ENCODE results near the gene ZC3H11A.
"Not testable (repeated sequence)": the region's sequence is repeated elsewhere in the genome, so short reads cannot be mapped to it uniquely, and the experiment has no call there.

ZC3H11A gene

DNA sequence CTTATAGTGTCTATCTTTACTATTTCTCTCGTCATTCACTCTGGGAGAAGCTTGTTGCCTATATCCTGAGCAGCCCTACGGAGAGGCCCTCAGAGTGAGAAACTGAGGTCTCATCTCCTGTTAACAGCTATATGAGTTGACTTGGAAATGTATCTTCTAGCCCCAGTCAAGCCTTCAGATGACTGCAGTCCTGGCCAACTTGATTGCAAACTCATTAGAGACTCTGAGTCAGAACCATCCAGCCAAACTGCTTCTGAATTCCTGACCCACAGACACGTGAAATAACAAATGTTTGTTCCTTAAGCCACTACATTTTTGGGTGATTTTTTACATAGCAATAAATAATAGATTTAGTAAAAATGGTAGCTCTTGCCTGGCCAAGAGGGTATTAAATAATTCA lies 3.9 kb upstream of the ZC3H11A start:
- DNase-seq (ENCODE audit: low read depth), result no peak
- no peak for TF ChIP-seq CTCF (conservative IDR thresholded peaks at IDR 0.05; ENCODE audit: low read depth, low read length)
- no peak overlapping the region for H3K4me3 ChIP-seq (ENCODE audit: low read length)

DNA sequence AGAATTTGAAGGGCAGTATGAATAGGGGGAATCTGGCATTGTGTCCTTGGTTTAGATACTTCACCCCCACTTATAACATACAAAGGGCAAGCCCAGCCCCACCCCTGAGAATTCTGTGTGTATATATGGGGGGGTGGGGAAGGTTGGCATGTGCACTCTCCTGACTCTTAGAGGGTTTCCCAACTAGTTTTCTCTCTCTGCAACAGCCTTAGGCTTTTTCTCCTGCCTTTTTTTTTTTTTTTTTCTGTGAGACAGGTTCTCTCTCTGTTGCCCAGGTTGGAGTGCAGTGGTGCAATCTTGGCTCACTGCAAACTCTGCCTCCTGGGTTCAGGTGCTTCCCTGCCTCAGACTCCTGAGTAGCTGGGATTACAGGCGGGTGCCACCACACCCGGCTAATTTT lies 2.9 kb upstream of the ZC3H11A start:
- TF ChIP-seq CTCF (conservative IDR thresholded peaks at IDR 0.05; ENCODE audit: low read depth, low read length), result no peak
- no peak for DNase-seq (ENCODE audit: low read depth)
- H3K4me3 ChIP-seq (ENCODE audit: low read length), result no peak overlapping the region

DNA sequence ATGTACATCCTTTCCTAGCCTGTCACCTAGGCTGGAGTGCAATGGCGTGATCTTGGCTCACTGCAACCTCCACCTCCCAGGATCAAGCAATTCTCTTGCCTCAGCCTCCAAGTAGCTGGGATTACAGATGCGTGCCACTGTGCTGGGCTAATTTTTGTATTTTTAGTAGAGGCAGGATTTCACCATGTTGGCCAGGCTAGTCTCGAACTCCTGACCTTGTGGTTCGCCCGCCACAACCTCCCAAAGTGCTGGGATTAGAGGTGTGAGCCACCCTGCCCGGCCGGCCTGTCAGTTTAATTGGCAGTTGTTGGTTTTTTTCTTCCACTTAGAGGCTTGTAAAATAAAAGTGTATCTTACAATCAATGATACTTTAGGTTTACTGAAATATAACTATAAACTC lies 1.9 kb upstream of the ZC3H11A start:
- DNase-seq (ENCODE audit: low read depth); H3K4me3 ChIP-seq (ENCODE audit: low read length): not testable (repeated sequence)

DNA sequence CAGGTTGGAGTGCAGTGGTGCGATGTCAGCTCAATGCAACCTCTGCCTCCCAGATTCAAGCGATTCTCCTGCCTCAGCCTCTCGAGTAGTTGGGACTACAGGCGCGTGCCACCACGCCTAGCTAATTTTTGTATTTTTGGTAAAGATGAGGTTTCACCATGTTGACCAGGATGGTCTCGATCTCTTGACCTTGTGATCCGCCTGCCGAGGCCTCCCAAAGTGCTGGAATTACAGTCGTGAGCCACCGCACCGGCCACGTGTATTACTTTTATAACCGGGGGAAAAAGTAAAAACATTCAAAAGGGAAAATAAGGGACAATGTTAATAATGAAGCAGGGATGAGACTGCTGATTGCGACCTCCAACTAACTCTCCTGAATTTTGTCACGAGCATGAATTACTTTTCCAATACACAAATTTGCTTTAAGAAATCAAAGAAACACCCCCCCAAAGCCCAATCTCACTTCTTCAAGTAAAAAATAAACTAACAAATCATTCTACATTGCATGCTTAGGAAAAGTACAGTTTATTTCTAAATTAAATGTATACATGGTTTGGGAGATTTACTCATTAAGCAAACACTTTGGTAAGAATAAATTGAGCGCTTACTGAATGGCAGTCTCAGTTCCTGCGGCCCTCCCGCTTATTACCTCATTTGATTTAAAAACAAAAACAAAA lies 521 bp upstream of the ZC3H11A start:
- peak overlapping the region; percentile 94 for H3K4me3 ChIP-seq (ENCODE audit: low read length)
- no peak for DNase-seq (ENCODE audit: low read depth)
- no peak for TF ChIP-seq CTCF (conservative IDR thresholded peaks at IDR 0.05; ENCODE audit: low read depth, low read length)

DNA sequence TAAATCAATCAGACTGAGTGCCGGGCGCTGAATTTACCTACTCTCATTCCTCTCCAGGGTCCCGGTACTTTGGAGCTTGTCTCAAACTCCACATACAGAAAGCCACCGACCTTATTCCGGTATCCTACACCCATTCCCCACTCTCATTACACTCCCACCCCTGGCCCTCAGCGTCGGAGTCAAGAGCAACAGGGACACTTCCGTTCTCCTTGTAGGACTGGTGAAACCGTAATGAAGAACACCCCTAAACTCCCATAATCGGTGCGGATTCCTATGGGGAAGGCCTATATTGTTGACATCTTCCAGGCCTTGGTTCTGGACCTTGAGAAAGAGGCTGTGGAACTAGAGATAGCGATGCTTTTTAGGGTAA lies 798 bp downstream of the ZC3H11A start:
- TF ChIP-seq CTCF (conservative IDR thresholded peaks at IDR 0.05; ENCODE audit: low read depth, low read length), result no peak
- H3K4me3 ChIP-seq (ENCODE audit: low read length), result peak overlapping the region; percentile 94
- no peak for DNase-seq (ENCODE audit: low read depth)

DNA sequence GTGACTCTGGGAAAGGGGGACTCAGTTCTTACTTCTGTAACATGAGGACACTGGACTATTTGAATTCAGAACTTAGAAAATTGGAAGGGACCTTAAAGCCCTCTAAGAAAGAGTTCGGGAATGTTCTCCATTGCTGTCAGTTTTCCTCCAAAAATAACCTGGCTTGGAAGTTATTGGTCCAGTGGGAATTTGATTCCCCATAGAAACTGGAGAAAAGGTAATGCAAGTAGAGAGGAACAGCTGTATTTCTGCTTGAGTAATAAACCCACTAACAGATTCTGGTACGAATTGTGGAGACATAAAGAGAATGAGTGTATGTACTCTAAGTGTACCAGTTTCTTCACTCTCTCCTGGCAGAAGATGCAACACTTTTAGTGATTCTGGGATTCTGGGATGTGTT lies 1.8 kb downstream of the ZC3H11A start:
- TF ChIP-seq CTCF (conservative IDR thresholded peaks at IDR 0.05; ENCODE audit: low read depth, low read length), result no peak
- peak overlapping the region; percentile 94 for H3K4me3 ChIP-seq (ENCODE audit: low read length)

GRCh38 chr1:203797948-203798655 lies 2.7 kb downstream of the ZC3H11A start:
- no peak for DNase-seq (ENCODE audit: low read depth)
- H3K4me3 ChIP-seq (ENCODE audit: low read length), result no peak overlapping the region
- no peak for TF ChIP-seq CTCF (conservative IDR thresholded peaks at IDR 0.05; ENCODE audit: low read depth, low read length)

More for the DNA sequence above, 1.8 kb downstream of the ZC3H11A start:
- no peak for DNase-seq (ENCODE audit: low read depth)

Data from retinal pigment epithelial cell (primary cell).